BJ (cell line): Measurements from ENCODE around the gene CLCF1. TPM values are rescaled to one million over a fixed set of nuclear protein-coding genes. Genes with fewer than 3 reads are reported as not detected.

Experiments
- CTCF ChIA-PET: fragments of 350-600 bp; formaldehyde crosslinking; extraction: SDS; loops from one replicate; lab custom pipeline; 2021; ENCODE audit warnings: antibody characterized with exemption, inconsistent platforms; lab: Yijun Ruan, JAX
- POLR2A ChIA-PET: fragments of 300-600 bp; sonication (Branson Sonifier 250); formaldehyde crosslinking; extraction: SDS; loops from one replicate; lab custom pipeline; 2021; ENCODE audit warnings: antibody characterized with exemption; lab: Charles Lee
- DNase-seq: peaks from one replicate; pipeline ENCODE4 v3.0.0-alpha.2; 2011; ENCODE audit warnings: low read depth
- H3K27me3 ChIP-seq: 2 replicates; pipeline ENCODE4 v1.6.0; 2011; ENCODE audit warnings: low read length; ENCODE audit not compliant: control insufficient read depth, insufficient read depth
- H3K36me3 ChIP-seq: 2 replicates; pipeline ENCODE4 v1.5.1; 2011; ENCODE audit warnings: low read length; ENCODE audit not compliant: control insufficient read depth, insufficient read depth
- H3K4me3 ChIP-seq: 2 replicates; pipeline ENCODE4 v1.5.1; 2011; ENCODE audit warnings: low read depth, mild to moderate bottlenecking, control low read depth, low read length
- polyA plus RNA-seq: library from polyadenylated mRNA; depleted of rRNA; stranded (reverse); fragments of >200 nt; gene quantifications from 2 replicates; pipeline ENCODE4 v1.2.3, GENCODE V29; 2011
- TF ChIP-seq, protein P1 (sequence below): IDR thresholded peaks from 2 replicates; pipeline ENCODE4 v1.5.1; 2011; ENCODE audit warnings: low read depth, mild to moderate bottlenecking, control low read depth, inconsistent platforms, low read length, moderate library complexity; ENCODE audit not compliant: insufficient read depth

The CLCF1 gene
- polyA plus RNA-seq, 1 experiment, result 21.3 TPM

DNA sequence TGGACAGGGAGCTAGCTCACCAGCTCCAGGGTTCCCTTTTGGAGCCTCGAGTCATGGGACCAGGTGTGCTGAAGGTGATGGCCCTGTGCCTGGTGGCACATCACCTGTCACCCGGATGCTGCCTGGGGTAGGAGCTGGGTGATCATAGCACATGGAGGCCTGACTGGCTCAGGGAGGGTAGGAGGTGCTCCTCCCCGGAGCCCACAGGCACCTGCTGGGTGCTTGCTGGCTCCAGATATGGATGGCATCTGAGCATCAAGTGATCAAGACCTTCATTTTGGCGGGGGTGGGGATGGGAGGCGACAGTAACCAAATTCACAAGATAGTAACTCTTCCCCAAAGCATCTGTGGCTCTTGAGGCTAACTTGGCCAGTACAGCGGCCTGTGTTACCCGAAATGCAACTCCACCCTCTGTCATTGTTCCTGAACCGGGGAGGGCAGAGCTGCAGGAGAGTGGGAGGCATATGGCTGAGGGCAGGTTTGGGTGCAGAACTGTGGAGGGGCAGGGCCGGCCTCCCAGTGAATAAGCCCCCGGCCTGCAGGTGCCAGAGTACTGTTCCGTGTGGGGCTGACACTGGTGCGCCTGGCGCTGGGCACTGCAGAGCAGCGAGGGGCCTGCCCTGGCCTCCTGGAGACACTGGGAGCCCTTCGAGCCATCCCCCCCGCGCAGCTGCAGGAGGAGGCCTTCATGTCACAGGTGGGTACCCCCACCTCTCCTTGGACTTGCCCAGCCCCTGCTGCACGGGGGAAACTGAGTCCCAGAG lies 35.2 kb upstream of the CLCF1 start:
- ChIA-PET POLR2A (no interaction called here), CTCF (interaction anchor here (1.2 kb wide), 1 partner anchor 57 kb away, joined by 3 read pairs; no protein-coding TSS in a partner anchor)
- no peak for DNase-seq
- TF ChIP-seq, protein P1, sequence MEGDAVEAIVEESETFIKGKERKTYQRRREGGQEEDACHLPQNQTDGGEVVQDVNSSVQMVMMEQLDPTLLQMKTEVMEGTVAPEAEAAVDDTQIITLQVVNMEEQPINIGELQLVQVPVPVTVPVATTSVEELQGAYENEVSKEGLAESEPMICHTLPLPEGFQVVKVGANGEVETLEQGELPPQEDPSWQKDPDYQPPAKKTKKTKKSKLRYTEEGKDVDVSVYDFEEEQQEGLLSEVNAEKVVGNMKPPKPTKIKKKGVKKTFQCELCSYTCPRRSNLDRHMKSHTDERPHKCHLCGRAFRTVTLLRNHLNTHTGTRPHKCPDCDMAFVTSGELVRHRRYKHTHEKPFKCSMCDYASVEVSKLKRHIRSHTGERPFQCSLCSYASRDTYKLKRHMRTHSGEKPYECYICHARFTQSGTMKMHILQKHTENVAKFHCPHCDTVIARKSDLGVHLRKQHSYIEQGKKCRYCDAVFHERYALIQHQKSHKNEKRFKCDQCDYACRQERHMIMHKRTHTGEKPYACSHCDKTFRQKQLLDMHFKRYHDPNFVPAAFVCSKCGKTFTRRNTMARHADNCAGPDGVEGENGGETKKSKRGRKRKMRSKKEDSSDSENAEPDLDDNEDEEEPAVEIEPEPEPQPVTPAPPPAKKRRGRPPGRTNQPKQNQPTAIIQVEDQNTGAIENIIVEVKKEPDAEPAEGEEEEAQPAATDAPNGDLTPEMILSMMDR, result no peak
- H3K4me3 ChIP-seq, result no peak overlapping the region
- H3K36me3 ChIP-seq, result no peaks in the 10 kb centered on the region
- H3K27me3 ChIP-seq, result peaks cover 14% of the 10 kb centered on the region

DNA sequence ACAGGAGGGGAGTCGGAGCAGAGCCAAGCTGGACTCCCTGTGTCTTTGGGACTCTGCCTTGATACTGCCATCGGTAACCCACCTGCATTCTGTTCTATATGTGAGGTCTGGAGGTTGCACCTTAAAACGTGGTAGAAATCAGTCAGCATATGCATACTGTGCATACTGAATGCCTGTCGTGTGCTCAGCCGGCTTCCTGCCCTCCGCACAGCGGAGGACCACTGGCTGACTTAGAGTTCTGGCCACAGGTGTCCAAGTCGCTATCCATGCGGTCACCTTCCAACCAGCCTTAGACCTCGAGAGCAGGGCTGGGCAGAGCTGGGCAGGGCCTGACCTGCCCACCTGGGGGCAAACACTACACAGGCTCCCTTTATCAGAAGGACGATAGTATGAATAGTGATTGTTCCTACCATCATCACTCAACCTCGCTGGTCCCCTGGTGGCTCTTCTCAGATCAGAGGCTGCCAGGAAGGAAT lies 34.3 kb upstream of the CLCF1 start:
- Histone ChIP-seq H3K4me3 (no peak overlapping the region), H3K36me3 (no peaks in the 10 kb centered on the region), H3K27me3 (peaks cover 14% of the 10 kb centered on the region)
- TF ChIP-seq, protein P1, result no peak
- ChIA-PET CTCF (interaction anchor here (0.8 to 1.0 kb wide), 2 partner anchors 13 to 20 kb away, joined by 4 read pairs; partner anchors contain the start of gene RPS6KB2), POLR2A (no interaction called here)
- no peak for DNase-seq

DNA sequence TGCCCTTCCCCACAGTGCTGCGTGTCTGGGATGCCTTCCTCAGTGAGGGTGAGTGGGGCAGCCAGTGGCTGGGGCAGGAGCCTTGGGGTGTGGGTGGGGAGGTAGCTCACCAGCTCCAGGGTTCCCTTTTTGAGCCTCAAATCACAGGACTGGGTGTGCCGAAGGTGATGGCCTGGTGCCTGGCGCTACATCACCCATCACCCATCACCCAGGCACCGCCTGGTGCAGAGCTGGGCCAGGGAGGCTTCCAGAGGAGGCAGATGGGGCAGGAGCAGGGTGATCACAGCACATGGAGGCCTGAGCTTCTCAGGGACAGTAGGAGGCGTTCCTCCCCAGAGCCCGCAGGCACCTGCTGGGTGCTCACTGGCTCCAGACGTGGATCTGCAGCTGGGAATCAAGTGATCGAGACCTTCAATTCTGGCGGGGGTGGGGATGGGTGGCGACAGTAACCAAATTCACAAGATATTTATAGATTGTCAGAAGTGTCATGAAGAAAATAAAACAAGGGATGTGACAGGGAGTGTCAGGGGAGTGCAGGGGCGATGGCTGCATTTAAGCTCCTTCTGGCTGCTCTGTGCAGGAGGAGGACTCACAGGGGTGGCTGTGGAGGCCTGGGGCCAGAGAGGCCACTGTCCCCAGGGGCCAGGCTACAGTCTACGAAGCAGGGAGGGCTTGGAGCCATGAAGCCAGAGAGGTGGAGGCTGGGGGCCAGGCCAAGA lies 33.7 kb upstream of the CLCF1 start:
- no peak for DNase-seq
- POLR2A ChIA-PET, result no interaction called here
- no peak overlapping the region for H3K4me3 ChIP-seq
- CTCF ChIA-PET, result interaction anchor here (0.8 to 1.0 kb wide), 2 partner anchors 13 to 21 kb away, joined by 4 read pairs; partner anchors contain the start of gene RPS6KB2
- TF ChIP-seq, protein P1, result no peak
- no peaks in the 10 kb centered on the region for H3K36me3 ChIP-seq
- H3K27me3 ChIP-seq, result peaks cover 14% of the 10 kb centered on the region

DNA sequence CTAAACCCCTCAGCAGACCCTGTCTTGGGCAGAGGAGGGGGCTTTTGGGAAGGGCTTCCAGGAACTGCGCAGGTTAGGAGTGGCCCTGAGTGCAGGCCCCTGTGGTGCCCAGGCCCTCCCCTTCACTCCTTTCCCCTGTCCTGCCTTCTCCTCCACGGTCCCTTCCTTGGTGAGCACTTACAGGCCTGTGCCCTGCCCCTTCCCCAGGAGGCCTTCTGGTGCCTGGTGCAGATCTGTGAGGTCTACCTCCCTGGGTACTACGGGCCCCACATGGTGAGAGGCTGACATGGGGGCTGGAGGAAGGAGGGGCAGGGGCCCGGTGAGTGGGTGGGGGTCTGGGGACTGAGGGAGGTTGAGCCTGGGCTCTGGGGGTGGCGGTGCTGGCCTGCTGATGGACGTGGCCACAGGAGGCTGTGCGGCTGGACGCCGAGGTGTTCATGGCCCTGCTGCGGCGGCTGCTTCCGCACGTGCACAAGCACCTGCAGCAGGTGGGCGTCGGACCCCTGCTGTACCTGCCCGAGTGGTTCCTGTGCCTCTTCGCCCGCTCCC lies 33.1 kb upstream of the CLCF1 start:
- POLR2A ChIA-PET, result no interaction called here
- TF ChIP-seq, protein P1, result no peak
- CTCF ChIA-PET, result no interaction called here
- no peak for DNase-seq
- Histone ChIP-seq H3K36me3 (no peaks in the 10 kb centered on the region), H3K27me3 (peaks cover 10% of the 10 kb centered on the region), H3K4me3 (no peak overlapping the region)
